HFF-Myc (cell line): ENCODE results near the gene SEPSECS.
"Not testable (repeated sequence)": the region's sequence is repeated elsewhere in the genome, so short reads cannot be mapped to it uniquely, and the experiment has no call there.

Source experiments
- DNase-seq: peaks from one replicate; pipeline ENCODE4 v3.0.0-alpha.2; 2011; ENCODE audit warnings: low read depth; ENCODE audit errors: extremely low read depth
- H3K4me3 ChIP-seq: replicated peaks from 2 replicates; pipeline ENCODE4 v1.5.1; 2011; ENCODE audit warnings: low read depth, mild to moderate bottlenecking, control low read depth, low read length
- CTCF ChIP-seq: IDR thresholded peaks from 2 replicates; pipeline ENCODE4 v1.5.1; 2012; ENCODE audit warnings: mild to moderate bottlenecking, low read depth, low read length, control low read depth; ENCODE audit errors: missing control alignments

The SEPSECS gene

GRCh38 chr4:25090516-25090915, 69.7 kb downstream of the SEPSECS start:
- DNase-seq = no peak
- H3K4me3 ChIP-seq = no peak overlapping the region
- no peak for TF ChIP-seq CTCF

DNA sequence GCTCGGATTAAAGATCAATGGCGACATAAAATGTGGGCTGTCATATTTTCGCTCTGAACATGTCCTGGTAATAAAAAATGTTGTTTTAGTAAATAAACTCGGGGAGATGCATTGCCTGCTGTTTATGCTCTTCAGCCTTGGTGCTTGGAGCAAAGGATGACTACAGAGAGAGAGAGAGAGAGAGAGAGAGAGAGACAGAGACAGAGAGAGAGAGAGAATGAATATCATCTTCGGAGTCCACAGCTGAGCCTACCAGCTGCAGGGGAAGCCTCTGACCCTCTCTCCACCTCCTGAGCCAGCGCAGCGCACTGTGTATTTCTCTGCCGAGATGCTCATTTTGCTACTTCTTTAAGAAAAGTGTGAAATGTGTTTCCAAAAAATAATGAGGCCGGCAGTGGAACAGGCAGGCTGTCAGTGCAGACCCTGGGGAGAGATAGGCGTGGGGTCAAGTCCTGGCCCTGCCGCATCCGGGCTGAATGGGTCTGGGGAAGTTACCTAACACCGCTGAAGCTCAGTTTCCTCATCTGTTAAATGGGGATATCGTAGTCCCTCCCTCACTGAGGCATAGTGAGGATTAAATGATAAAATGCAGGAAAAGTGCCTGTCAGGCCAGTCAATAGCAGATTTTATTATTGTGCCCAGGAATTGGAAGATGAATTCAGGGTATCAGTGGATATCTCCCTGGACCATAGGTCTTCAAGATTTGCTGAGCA, 71.0 kb downstream of the SEPSECS start:
- H3K4me3 ChIP-seq = peak overlapping the region; percentile 34
- DNase-seq = no peak
- no peak for TF ChIP-seq CTCF

DNA sequence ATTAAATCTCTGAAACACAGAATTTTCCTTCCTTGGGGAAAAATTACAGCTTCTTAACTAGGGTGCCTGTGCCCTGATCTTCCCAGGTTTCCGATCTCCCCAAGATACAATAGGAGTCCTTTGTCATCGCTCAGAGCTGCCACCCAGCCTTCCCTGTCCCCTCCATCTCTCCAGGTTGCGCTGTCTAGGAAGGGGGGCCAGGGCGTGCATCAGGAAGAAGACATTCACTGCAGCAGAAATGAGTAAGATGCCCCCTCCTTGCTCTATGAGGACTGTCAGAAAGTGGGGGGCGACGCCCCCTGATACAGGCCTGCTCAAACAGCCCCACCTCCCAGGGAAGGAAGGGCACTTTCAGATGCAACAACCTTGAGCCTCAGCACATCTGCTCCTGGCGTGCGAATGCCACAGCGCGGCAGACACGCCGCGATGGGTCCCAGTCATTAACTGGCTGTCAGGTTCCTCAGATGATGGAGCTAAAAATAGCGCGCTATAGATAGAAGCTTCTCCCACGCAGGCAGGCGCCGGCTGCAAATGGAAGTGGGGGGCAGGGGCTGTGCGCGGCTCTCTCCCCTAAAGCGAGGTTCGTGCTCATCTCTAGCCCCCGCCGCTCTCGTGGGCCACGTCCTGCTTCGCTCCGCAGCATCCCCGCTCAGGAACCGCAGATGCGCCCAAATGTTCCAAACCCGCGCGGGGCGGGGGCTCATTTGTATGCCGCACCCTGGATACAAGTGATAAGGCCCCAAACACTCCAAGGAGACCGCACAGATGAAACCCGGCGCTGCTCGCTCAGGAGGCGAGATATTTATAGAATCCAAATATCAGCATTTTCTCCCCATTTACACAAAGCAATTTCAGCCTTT, 71.9 kb downstream of the SEPSECS start:
- H3K4me3 ChIP-seq = peak overlapping the region; percentile 34
- peak; percentile 21 for DNase-seq
- no peak for TF ChIP-seq CTCF

GRCh38 chr4:25085671-25086070, 74.6 kb downstream of the SEPSECS start:
- DNase-seq = no peak
- TF ChIP-seq CTCF = no peak
- H3K4me3 ChIP-seq = no peak overlapping the region

GRCh38 chr4:25083441-25083840, 76.8 kb downstream of the SEPSECS start:
- not testable (repeated sequence) for DNase-seq, H3K4me3 ChIP-seq

GRCh38 chr4:25081866-25082471, 78.3 kb downstream of the SEPSECS start:
- TF ChIP-seq CTCF = no peak
- DNase-seq = no peak
- no peak overlapping the region for H3K4me3 ChIP-seq

DNA sequence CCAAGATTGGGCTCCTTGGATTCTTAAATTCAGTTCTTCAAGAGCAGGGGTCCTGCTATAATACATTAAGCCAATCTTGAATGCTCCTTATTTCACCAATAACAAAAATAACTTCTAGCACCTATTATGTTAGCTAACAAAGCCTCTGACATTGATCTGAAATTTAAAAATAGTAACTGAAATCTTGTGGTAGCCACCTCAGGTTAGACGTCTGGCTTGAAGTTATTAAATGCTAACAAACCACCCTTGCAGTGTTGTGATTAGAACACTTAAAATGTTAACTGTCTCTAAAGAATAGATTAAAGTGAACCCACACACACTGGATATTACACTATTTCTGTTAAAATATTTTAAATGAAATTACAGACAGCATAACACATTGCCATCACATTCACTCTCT, 79.7 kb downstream of the SEPSECS start:
- no peak for DNase-seq
- no peak for TF ChIP-seq CTCF
- no peak overlapping the region for H3K4me3 ChIP-seq
